Ascending aorta (tissue), 2 donors: ENCODE data around the gene SERPINB1. TPM values are rescaled to one million over a fixed set of nuclear protein-coding genes. Genes with fewer than 3 reads are reported as not detected.
A peak's percentile ranks its signal among the peaks of the same experiment; 100 is the strongest.

Source experiments
- DNase-seq, 2 donors: peaks; one replicate each; pipeline ENCODE4 v3.0.0-alpha.2; 2019; ENCODE audit warnings: low spot score in 2 of 2
- H3K27ac ChIP-seq, 2 donors: fragments of 200-600 bp; sonication (generic); one replicate each; pipeline ENCODE4 v1.5.1; 2016 to 2017; ENCODE audit warnings: mild to moderate bottlenecking in 1 of 2
- H3K27me3 ChIP-seq: fragments of 200-600 bp; sonication (generic); one replicate; pipeline ENCODE4 v1.5.1; 2017
- H3K36me3 ChIP-seq, 2 donors: fragments of 200-600 bp; sonication (generic); one replicate each; pipeline ENCODE4 v1.5.1; 2016
- H3K4me1 ChIP-seq, 2 donors: fragments of 200-600 bp; sonication (generic); one replicate each; pipeline ENCODE4 v1.5.1; 2016 to 2017; ENCODE audit warnings: mild to moderate bottlenecking in 1 of 2
- H3K4me3 ChIP-seq, 2 donors: fragments of 200-600 bp; sonication (generic); one replicate each; pipeline ENCODE4 v1.5.1; 2016 to 2017; ENCODE audit warnings: mild to moderate bottlenecking in 1 of 2
- H3K9me3 ChIP-seq, 2 donors: fragments of 200-600 bp; sonication (generic); one replicate each; pipeline ENCODE4 v1.5.1; 2016
- intact Hi-C: fragments of 100-400 bp; cut with DNase I; formaldehyde crosslinking; loops from one replicate; pipeline ENCODE4 v1.15.1; 2023
- total RNA-seq: library from RNA; depleted of rRNA; stranded (reverse); fragments of >200 nt; gene quantifications from one replicate; pipeline ENCODE4 v1.1.0, GENCODE V29; 2016
- TF ChIP-seq, protein P1 (sequence below), 3 experiments: fragments of 200-600 bp in 2 of 3; fragments of 450-650 bp in 1 of 3; sonication (generic) in 2 of 3; IDR thresholded peaks; one replicate each; pipeline ENCODE4 v1.5.1; 2016 to 2019; ENCODE audit warnings: antibody characterized with exemption in 3 of 3, mild to moderate bottlenecking in 1 of 3, moderate library complexity in 1 of 3

The SERPINB1 gene
- total RNA-seq, 1 donor from 2014 or later: 14.0 TPM

DNA sequence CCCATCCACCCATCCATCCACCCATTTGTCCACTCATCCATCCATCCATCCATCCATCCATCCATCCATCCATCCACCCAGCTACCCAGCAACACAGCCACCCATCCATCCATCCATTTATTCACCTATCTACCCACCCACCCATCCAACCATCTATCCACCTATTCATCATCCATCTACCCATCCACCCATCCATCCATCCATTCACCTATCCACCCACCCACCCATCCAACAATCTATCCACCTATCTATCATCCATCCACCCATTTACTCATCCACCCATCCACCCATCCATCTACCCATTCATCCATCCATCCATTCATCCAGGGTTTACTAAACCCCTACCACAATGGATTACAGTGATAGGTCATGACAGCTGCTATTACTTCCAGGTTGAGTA, 7.4 kb downstream of the SERPINB1 start:
- TF ChIP-seq, protein P1, sequence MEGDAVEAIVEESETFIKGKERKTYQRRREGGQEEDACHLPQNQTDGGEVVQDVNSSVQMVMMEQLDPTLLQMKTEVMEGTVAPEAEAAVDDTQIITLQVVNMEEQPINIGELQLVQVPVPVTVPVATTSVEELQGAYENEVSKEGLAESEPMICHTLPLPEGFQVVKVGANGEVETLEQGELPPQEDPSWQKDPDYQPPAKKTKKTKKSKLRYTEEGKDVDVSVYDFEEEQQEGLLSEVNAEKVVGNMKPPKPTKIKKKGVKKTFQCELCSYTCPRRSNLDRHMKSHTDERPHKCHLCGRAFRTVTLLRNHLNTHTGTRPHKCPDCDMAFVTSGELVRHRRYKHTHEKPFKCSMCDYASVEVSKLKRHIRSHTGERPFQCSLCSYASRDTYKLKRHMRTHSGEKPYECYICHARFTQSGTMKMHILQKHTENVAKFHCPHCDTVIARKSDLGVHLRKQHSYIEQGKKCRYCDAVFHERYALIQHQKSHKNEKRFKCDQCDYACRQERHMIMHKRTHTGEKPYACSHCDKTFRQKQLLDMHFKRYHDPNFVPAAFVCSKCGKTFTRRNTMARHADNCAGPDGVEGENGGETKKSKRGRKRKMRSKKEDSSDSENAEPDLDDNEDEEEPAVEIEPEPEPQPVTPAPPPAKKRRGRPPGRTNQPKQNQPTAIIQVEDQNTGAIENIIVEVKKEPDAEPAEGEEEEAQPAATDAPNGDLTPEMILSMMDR (IDR thresholded peaks at IDR 0.05): no peak
- no peaks in the 10 kb centered on the region for H3K4me1 ChIP-seq
- no peak overlapping the region for H3K27ac ChIP-seq
- no peaks in the 10 kb centered on the region for H3K27me3 ChIP-seq
- intact Hi-C loops: no loop called here
- DNase-seq: peak in 1 of 2 donors; percentile 33
- no peaks in the 10 kb centered on the region for H3K9me3 ChIP-seq
- H3K4me3 ChIP-seq: no peak overlapping the region
- peaks cover 28 to 57% of the 10 kb centered on the region in 2 donors for H3K36me3 ChIP-seq

DNA sequence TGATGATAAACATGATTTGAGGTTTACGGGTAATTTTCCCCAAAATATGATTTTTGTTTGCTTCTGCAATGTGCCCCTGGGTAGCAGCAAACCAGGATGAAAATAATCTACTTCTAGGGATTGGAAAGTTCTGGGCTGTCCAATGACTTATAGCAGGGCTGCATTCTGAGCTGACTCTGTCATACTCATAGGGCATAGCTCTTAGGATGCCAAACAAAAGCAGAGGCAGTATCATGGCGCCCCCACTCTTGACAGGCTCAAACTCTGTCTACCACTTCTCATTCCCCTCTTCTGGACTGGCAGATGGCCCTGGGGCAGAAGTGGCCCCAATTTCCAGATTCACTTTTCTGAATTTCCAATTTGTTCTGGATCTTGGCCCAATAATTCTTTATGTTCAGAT, 10.3 kb downstream of the SERPINB1 start:
- no peak overlapping the region for H3K27ac ChIP-seq
- intact Hi-C loops: no loop called here
- peak in 1 of 2 donors; percentile 1 for DNase-seq
- no peaks in the 10 kb centered on the region for H3K9me3 ChIP-seq
- peaks cover 18 to 35% of the 10 kb centered on the region in 2 donors for H3K36me3 ChIP-seq
- H3K4me3 ChIP-seq: no peak overlapping the region
- no peaks in the 10 kb centered on the region for H3K4me1 ChIP-seq
- H3K27me3 ChIP-seq: no peaks in the 10 kb centered on the region
- TF ChIP-seq, protein P1 (IDR thresholded peaks at IDR 0.05): no peak

DNA sequence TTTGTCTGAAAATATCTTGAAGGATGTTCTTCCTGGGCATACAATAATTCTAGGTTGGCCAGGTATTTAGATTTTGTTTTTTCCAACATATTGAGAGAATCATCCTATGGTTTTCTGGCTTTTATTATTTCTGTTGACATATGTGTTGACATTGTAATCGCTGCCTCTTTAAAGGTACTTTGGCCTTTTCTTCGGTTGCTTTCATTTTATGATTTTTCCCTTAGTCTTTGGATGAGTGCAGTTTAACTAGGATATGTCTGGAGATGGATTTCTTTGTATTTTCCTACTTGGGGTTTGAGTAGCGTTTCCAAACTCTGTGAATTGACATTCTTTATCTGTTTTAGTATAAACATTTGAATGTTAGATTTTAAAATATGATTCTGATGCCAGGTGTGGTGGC, 11.5 kb downstream of the SERPINB1 start:
- intact Hi-C loops: no loop called here
- no peak overlapping the region for H3K4me3 ChIP-seq
- H3K36me3 ChIP-seq: peaks cover 18 to 23% of the 10 kb centered on the region in 2 donors
- H3K9me3 ChIP-seq: no peaks in the 10 kb centered on the region
- H3K4me1 ChIP-seq: no peaks in the 10 kb centered on the region
- TF ChIP-seq, protein P1 (IDR thresholded peaks at IDR 0.05): no peak
- no peak overlapping the region for H3K27ac ChIP-seq
- no peaks in the 10 kb centered on the region for H3K27me3 ChIP-seq
- no peak for DNase-seq

DNA sequence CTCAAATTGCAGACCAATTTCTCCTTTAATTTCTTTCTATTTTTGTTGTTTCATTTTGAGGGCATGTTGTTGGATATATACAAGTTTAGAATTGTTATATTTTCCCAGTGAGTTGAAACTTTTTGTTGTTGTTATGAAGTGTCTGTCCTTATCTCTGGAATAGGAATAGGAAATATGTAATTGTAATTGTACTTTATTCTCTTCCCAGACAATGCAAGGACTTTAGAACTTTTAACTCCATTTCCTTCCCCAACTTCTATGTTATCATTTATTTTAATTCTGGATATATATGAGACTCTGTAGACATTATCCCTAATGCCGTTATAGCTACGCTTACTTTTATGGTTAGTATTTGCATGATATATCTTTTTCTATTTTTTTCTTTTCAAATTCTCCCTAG, 12.4 kb downstream of the SERPINB1 start:
- Histone ChIP-seq H3K27me3 (no peaks in the 10 kb centered on the region), H3K4me3 (no peak overlapping the region), H3K9me3 (no peaks in the 10 kb centered on the region), H3K27ac (no peak overlapping the region), H3K4me1 (no peaks in the 10 kb centered on the region), H3K36me3 (peaks cover 12 to 13% of the 10 kb centered on the region in 2 donors)
- TF ChIP-seq, protein P1 (IDR thresholded peaks at IDR 0.05): no peak
- intact Hi-C loops: no loop called here
- DNase-seq: no peak

DNA sequence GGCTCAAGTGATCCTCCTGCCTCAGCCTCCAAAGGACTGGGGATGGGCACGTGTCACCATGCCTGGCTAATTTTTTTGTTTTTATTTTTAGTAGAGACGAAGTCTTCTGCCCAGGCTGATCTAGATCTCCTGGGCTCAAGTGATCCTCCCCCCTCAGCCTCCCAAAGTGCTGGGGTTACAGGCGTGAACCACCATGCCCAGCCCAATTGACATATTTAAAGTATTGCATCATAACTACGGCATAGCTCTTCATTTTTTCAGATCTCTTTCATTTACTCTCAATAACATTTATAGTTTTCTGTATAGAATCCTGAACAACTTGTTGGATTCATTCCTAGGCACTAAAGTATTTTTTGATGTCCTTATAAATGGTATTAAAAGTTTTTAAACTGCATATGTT, 13.0 kb downstream of the SERPINB1 start:
- H3K4me3 ChIP-seq: no peak overlapping the region
- H3K36me3 ChIP-seq: peaks cover 5 to 7% of the 10 kb centered on the region in 2 donors
- no peaks in the 10 kb centered on the region for H3K27me3 ChIP-seq
- no peaks in the 10 kb centered on the region for H3K9me3 ChIP-seq
- intact Hi-C loops: no loop called here
- H3K4me1 ChIP-seq: no peaks in the 10 kb centered on the region
- no peak overlapping the region for H3K27ac ChIP-seq
- no peak for DNase-seq
- TF ChIP-seq, protein P1 (IDR thresholded peaks at IDR 0.05): no peak

DNA sequence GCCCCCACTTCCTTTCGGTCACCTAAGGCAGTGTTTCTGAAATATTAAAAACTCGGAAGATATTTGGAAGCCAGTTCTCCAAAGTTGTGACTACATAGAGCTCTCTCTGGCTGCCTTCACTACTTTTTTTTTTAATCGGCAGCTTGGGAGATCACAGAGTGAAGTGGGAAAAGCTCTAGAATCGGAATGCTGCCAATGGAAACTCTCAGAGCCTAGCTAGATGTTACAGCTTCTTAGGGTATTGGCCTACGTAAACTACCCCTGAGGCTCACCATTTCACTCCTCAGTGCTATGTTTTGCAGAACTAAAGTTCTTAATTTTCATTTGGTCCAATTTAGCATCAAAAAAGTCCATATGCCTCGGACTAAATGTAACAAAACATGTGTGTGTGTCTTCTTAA, 14.5 kb downstream of the SERPINB1 start:
- H3K9me3 ChIP-seq: no peaks in the 10 kb centered on the region
- H3K4me1 ChIP-seq: no peaks in the 10 kb centered on the region
- TF ChIP-seq, protein P1 (IDR thresholded peaks at IDR 0.05): no peak
- intact Hi-C loops: no loop called here
- H3K4me3 ChIP-seq: no peak overlapping the region
- H3K27me3 ChIP-seq: no peaks in the 10 kb centered on the region
- DNase-seq: peak in 1 of 2 donors; percentile 3
- no peaks in the 10 kb centered on the region for H3K36me3 ChIP-seq
- no peak overlapping the region for H3K27ac ChIP-seq
